SK-N-SH (cell line): ENCODE data around the gene FTO. TPM values are rescaled to one million over a fixed set of nuclear protein-coding genes. Genes with fewer than 3 reads are reported as not detected.

Experiments used
- CTCF ChIA-PET: fragments of 300-600, 350-600 bp; formaldehyde crosslinking; extraction: SDS; loops from one replicate; lab custom pipeline; 2021; lab: Yijun Ruan, JAX
- POLR2A ChIA-PET: fragments of 350-600 bp; sonication (Branson Sonifier 250); formaldehyde crosslinking; extraction: SDS; loops from one replicate; lab custom pipeline; 2020; ENCODE audit warnings: antibody characterized with exemption, inconsistent platforms; lab: Yijun Ruan, JAX
- DNase-seq: peaks from one replicate; pipeline ENCODE4 v3.0.0; 2012
- H2AFZ ChIP-seq: fragments of 200-600 bp; sonication (generic); 2 replicates; pipeline ENCODE4 v1.8.1; 2016; ENCODE audit warnings: antibody characterized with exemption, mild to moderate bottlenecking, low read depth
- H3F3A ChIP-seq: fragments of 200-600 bp; sonication (generic); replicated peaks from 2 replicates; pipeline ENCODE3; 2016; ENCODE audit warnings: antibody characterized with exemption, mild to moderate bottlenecking; ENCODE audit not compliant: insufficient read depth
- H3K27ac ChIP-seq, 2 experiments: fragments of 200-500 bp in 1 of 2; fragments of 200-600 bp in 1 of 2; sonication (Bioruptor generic) in 1 of 2; sonication (generic), shearing (Covaris generic) in 1 of 2; 2 replicates each; pipeline versions ENCODE4 v1.5.1 to v1.6.1; 2014 to 2016; ENCODE audit warnings: low read depth in 2 of 2, inconsistent platforms in 1 of 2, low read length in 1 of 2, mild to moderate bottlenecking in 1 of 2, mixed read lengths in 1 of 2
- H3K27me3 ChIP-seq: fragments of 200-600 bp; sonication (generic), shearing (Covaris generic); 2 replicates; pipeline ENCODE4 v1.6.1; 2016; ENCODE audit warnings: mixed run types; ENCODE audit not compliant: insufficient read depth
- H3K36me3 ChIP-seq, 2 experiments: fragments of 200-500 bp in 1 of 2; fragments of 200-600 bp in 1 of 2; sonication (Bioruptor generic) in 1 of 2; sonication (generic) in 1 of 2; replicated peaks in 1 of 2; 2 replicates each; pipeline versions ENCODE3 to v1.5.1; 2014 to 2016; ENCODE audit warnings: low read length in 1 of 2, mild to moderate bottlenecking in 1 of 2; ENCODE audit not compliant: insufficient read depth in 2 of 2, control insufficient read depth in 1 of 2
- H3K4me1 ChIP-seq, 2 experiments: fragments of 200-500 bp in 1 of 2; fragments of 200-600 bp in 1 of 2; sonication (Bioruptor generic) in 1 of 2; sonication (generic), shearing (Covaris generic) in 1 of 2; 2 replicates each; pipeline versions ENCODE4 v1.5.1 to v1.6.1; 2014 to 2016; ENCODE audit warnings: low read depth in 1 of 2, low read length in 1 of 2, mixed run types in 1 of 2; ENCODE audit not compliant: insufficient read depth in 2 of 2, control insufficient read depth in 1 of 2
- H3K4me2 ChIP-seq: fragments of 200-600 bp; sonication (generic), shearing (Covaris generic); 2 replicates; pipeline ENCODE4 v1.6.1; 2017; ENCODE audit warnings: mixed run types
- H3K4me3 ChIP-seq, 2 experiments: fragments of 200-500 bp in 1 of 2; fragments of 200-600 bp in 1 of 2; sonication (Bioruptor generic) in 1 of 2; sonication (generic), shearing (Covaris generic) in 1 of 2; 2 replicates each; pipeline versions ENCODE4 v1.5.1 to v1.8.1; 2014 to 2016; ENCODE audit warnings: low read depth in 2 of 2, inconsistent platforms in 1 of 2, low read length in 1 of 2, mild to moderate bottlenecking in 1 of 2, mixed read lengths in 1 of 2, moderate library complexity in 1 of 2
- H3K79me2 ChIP-seq: fragments of 200-600 bp; sonication (generic); 2 replicates; pipeline ENCODE4 v1.8.1; 2017; ENCODE audit warnings: mild to moderate bottlenecking; ENCODE audit not compliant: insufficient read depth
- H3K9ac ChIP-seq: fragments of 200-600 bp; sonication (generic); 2 replicates; pipeline ENCODE4 v1.6.1; 2017; ENCODE audit warnings: mixed run types
- H3K9me2 ChIP-seq: fragments of 200-600 bp; sonication (generic); 2 replicates; pipeline ENCODE4 v1.6.1; 2017; ENCODE audit warnings: mixed run types
- H3K9me3 ChIP-seq: fragments of 200-600 bp; sonication (generic); 2 replicates; pipeline ENCODE4 v1.6.1; 2017; ENCODE audit warnings: mixed run types, mild to moderate bottlenecking, moderate library complexity
- H4K20me1 ChIP-seq: fragments of 200-600 bp; sonication (generic); 2 replicates; pipeline ENCODE4 v1.6.1; 2017; ENCODE audit warnings: mild to moderate bottlenecking, mixed run types; ENCODE audit not compliant: insufficient read depth
- EZH2phosphoT487 ChIP-seq: fragments of 200-600 bp; sonication (generic); IDR thresholded peaks from 2 replicates; pipeline ENCODE4 v1.6.1; 2017; ENCODE audit warnings: low read depth, mixed run types, mild to moderate bottlenecking, antibody characterized with exemption, moderate library complexity, borderline replicate concordance
- FOXM1 ChIP-seq: IDR thresholded peaks from 2 replicates; pipeline ENCODE4 v1.4.0; 2012; ENCODE audit warnings: low read depth, mild to moderate bottlenecking
- RAD21 ChIP-seq: IDR thresholded peaks from 2 replicates; pipeline ENCODE4 v1.6.1; 2012; ENCODE audit warnings: mild to moderate bottlenecking, low read length
- RCOR1 ChIP-seq: fragments of 150-350 bp; IDR thresholded peaks from 2 replicates; pipeline ENCODE4 v1.6.1; 2017; ENCODE audit warnings: antibody characterized with exemption, low read length
- RXRA ChIP-seq: IDR thresholded peaks from 2 replicates; pipeline ENCODE4 v1.4.0; 2012; ENCODE audit warnings: low read depth, mild to moderate bottlenecking, borderline replicate concordance
- YY1 ChIP-seq: IDR thresholded peaks from 2 replicates; pipeline ENCODE4 v1.4.0; 2012; ENCODE audit warnings: low read depth, mild to moderate bottlenecking
- WGBS: methylation state at CpG from one replicate; pipeline ENCODE4 v1.1.6; 2017; ENCODE audit warnings: low lambda C conversion rate; 5-methylcytosine and 5-hydroxymethylcytosine counted together
- polyA plus RNA-seq, 3 experiments: library from polyadenylated mRNA; depleted of rRNA; stranded (reverse); fragments of >200 nt; gene quantifications; 2 replicates each; pipeline ENCODE4 v1.2.3, GENCODE V29; 2012
- TF ChIP-seq, protein P1 (sequence below): IDR thresholded peaks from 2 replicates; pipeline ENCODE4 v1.6.1; 2012; ENCODE audit warnings: mild to moderate bottlenecking, low read depth, low read length, moderate library complexity
- TF ChIP-seq, protein P2 (sequence below): fragments of 200-600 bp; sonication (generic); IDR thresholded peaks from 2 replicates; pipeline ENCODE4 v1.6.1; 2017; ENCODE audit warnings: antibody characterized with exemption, mild to moderate bottlenecking, moderate library complexity
- TF ChIP-seq, protein P3 (sequence below): IDR thresholded peaks from 2 replicates; pipeline ENCODE4 v1.4.0; 2012; ENCODE audit warnings: low read depth, borderline replicate concordance

The FTO gene
- polyA plus RNA-seq, 1 of the 3 experiments (the other 2 are of a cell fraction): 41.2 TPM

DNA sequence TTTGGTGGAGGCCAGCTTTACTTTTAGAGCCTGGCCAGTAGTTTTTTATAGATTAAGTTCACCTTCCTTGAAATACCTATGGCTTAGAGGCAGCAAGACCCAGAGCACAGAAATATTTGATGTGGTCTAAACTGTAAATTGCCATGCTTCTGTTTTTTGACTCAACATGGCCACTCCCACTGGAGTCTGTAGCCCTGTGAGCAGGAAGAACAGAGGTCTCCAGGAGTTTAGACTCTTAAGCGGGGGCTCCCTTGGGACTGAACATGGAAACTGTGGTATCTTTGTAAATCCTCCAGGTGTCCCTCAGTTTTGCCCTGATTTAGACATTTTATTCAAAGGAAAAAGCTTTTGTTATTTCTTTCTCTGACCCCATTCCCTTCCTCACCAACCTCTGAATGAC is 145.6 kb downstream of the FTO start (continued):
- TF ChIP-seq, protein P1, sequence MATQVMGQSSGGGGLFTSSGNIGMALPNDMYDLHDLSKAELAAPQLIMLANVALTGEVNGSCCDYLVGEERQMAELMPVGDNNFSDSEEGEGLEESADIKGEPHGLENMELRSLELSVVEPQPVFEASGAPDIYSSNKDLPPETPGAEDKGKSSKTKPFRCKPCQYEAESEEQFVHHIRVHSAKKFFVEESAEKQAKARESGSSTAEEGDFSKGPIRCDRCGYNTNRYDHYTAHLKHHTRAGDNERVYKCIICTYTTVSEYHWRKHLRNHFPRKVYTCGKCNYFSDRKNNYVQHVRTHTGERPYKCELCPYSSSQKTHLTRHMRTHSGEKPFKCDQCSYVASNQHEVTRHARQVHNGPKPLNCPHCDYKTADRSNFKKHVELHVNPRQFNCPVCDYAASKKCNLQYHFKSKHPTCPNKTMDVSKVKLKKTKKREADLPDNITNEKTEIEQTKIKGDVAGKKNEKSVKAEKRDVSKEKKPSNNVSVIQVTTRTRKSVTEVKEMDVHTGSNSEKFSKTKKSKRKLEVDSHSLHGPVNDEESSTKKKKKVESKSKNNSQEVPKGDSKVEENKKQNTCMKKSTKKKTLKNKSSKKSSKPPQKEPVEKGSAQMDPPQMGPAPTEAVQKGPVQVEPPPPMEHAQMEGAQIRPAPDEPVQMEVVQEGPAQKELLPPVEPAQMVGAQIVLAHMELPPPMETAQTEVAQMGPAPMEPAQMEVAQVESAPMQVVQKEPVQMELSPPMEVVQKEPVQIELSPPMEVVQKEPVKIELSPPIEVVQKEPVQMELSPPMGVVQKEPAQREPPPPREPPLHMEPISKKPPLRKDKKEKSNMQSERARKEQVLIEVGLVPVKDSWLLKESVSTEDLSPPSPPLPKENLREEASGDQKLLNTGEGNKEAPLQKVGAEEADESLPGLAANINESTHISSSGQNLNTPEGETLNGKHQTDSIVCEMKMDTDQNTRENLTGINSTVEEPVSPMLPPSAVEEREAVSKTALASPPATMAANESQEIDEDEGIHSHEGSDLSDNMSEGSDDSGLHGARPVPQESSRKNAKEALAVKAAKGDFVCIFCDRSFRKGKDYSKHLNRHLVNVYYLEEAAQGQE: no peak
- no peak for TF ChIP-seq EZH2phosphoT487
- TF ChIP-seq, protein P2, sequence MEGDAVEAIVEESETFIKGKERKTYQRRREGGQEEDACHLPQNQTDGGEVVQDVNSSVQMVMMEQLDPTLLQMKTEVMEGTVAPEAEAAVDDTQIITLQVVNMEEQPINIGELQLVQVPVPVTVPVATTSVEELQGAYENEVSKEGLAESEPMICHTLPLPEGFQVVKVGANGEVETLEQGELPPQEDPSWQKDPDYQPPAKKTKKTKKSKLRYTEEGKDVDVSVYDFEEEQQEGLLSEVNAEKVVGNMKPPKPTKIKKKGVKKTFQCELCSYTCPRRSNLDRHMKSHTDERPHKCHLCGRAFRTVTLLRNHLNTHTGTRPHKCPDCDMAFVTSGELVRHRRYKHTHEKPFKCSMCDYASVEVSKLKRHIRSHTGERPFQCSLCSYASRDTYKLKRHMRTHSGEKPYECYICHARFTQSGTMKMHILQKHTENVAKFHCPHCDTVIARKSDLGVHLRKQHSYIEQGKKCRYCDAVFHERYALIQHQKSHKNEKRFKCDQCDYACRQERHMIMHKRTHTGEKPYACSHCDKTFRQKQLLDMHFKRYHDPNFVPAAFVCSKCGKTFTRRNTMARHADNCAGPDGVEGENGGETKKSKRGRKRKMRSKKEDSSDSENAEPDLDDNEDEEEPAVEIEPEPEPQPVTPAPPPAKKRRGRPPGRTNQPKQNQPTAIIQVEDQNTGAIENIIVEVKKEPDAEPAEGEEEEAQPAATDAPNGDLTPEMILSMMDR: no peak
- TF ChIP-seq RCOR1: no peak
- TF ChIP-seq, all 33 proteins: peak for 0

DNA sequence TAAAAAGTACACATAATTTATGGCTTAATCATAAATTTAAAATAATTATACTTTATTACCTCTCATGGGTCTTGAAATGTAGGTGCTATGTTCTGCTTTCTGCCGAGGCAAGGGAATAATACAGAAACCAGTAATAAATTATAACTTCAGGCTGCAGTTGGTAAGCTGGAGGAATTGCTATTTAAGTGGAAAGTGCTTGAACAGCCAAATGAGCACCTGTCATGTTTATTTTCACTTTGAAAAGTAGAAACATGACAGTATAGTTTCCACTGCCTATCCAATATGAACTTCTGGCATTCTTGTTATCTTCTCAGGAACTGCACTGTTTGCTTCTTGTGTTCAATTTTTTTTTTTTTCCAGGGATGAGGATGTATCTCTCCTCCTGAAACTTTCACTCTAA is 146.0 kb downstream of the FTO start:
- H3K9ac ChIP-seq: no peak overlapping the region
- no peaks in the 10 kb centered on the region for H3F3A ChIP-seq
- no peak for TF ChIP-seq YY1
- no peak for TF ChIP-seq EZH2phosphoT487
- no peak for TF ChIP-seq RXRA
- TF ChIP-seq, protein P3, sequence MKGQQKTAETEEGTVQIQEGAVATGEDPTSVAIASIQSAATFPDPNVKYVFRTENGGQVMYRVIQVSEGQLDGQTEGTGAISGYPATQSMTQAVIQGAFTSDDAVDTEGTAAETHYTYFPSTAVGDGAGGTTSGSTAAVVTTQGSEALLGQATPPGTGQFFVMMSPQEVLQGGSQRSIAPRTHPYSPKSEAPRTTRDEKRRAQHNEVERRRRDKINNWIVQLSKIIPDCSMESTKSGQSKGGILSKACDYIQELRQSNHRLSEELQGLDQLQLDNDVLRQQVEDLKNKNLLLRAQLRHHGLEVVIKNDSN: no peak
- TF ChIP-seq RAD21: no peak
- no peak for TF ChIP-seq FOXM1
- TF ChIP-seq, all 33 proteins: peak for 0
- no peak overlapping the region for H2AFZ ChIP-seq
- H3K9me3 ChIP-seq: no peaks in the 10 kb centered on the region
- no peak for DNase-seq
- peaks cover 0 to 3% of the 10 kb centered on the region in 2 experiments; a peak in 1 of 4 replicates for H3K4me1 ChIP-seq
- H4K20me1 ChIP-seq: no peaks in the 10 kb centered on the region
- no peaks in the 10 kb centered on the region for H3K9me2 ChIP-seq
- no peak overlapping the region for H3K4me3 ChIP-seq
- no peaks in the 10 kb centered on the region for H3K27me3 ChIP-seq
- H3K27ac ChIP-seq: no peak overlapping the region
- peaks cover 3 to 6% of the 10 kb centered on the region in 2 experiments for H3K36me3 ChIP-seq
- no peak overlapping the region for H3K4me2 ChIP-seq
- WGBS: 88% methylated on average over 1 of the region's 1 CpG
- POLR2A ChIA-PET: no interaction called here
- no peaks in the 10 kb centered on the region for H3K79me2 ChIP-seq
- CTCF ChIA-PET: interaction anchor here (1.8 kb wide), 1 partner anchor 300 kb away, joined by 5 read pairs; no protein-coding TSS in a partner anchor
